ENCODE data around the gene DAB2IP. TPM values are rescaled to one million over a fixed set of nuclear protein-coding genes. Genes with fewer than 3 reads are reported as not detected.

The DAB2IP gene
- total RNA-seq, 1 experiment from 2014 or later = 56.3 TPM

DNA sequence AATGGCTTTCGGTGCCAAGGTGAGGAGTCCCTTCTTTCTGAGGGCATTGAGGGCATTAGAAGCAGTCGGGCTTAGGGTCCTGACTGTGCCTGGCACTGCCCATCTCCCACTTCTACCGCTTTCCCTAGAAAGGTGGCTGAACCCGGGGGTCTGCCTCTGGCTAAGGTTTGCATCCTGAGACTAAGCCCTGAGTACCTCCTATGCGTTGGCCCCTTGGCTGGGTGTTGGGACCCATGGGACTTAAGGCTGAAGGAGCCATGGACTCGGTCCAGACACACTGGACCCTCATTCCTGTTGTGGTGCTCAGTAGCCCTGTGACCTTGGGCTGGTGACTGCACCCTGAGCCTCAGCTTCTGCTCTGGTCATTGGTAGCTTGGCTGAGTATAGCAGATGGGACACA, 23.9 kb downstream of the DAB2IP start:
- H3K9me3 Mint-ChIP-seq (ENCODE audit: low read depth, unreplicated experiment) = no peaks in the 10 kb centered on the region
- CTCF ChIA-PET = no interaction called here
- peaks cover 9% of the 10 kb centered on the region for H3K4me1 Mint-ChIP-seq (ENCODE audit: low read depth, unreplicated experiment)
- DNase-seq = no peak
- intact Hi-C loops (cut with micrococcal nuclease; ENCODE audit: unreplicated experiment) = no loop called here
- TF ChIP-seq, protein P1, sequence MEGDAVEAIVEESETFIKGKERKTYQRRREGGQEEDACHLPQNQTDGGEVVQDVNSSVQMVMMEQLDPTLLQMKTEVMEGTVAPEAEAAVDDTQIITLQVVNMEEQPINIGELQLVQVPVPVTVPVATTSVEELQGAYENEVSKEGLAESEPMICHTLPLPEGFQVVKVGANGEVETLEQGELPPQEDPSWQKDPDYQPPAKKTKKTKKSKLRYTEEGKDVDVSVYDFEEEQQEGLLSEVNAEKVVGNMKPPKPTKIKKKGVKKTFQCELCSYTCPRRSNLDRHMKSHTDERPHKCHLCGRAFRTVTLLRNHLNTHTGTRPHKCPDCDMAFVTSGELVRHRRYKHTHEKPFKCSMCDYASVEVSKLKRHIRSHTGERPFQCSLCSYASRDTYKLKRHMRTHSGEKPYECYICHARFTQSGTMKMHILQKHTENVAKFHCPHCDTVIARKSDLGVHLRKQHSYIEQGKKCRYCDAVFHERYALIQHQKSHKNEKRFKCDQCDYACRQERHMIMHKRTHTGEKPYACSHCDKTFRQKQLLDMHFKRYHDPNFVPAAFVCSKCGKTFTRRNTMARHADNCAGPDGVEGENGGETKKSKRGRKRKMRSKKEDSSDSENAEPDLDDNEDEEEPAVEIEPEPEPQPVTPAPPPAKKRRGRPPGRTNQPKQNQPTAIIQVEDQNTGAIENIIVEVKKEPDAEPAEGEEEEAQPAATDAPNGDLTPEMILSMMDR (IDR thresholded peaks at IDR 0.05; ENCODE audit: unreplicated experiment) = no peak
- H3K4me3 Mint-ChIP-seq (ENCODE audit: low read depth, unreplicated experiment) = no peak overlapping the region
- H3K36me3 Mint-ChIP-seq (ENCODE audit: insufficient read depth, unreplicated experiment) = no peaks in the 10 kb centered on the region
- H3K27me3 Mint-ChIP-seq (ENCODE audit: unreplicated experiment) = no peaks in the 10 kb centered on the region
- H3K27ac Mint-ChIP-seq (ENCODE audit: unreplicated experiment) = no peak overlapping the region
- BruUV-seq (replicated peaks) = no TSS peak

DNA sequence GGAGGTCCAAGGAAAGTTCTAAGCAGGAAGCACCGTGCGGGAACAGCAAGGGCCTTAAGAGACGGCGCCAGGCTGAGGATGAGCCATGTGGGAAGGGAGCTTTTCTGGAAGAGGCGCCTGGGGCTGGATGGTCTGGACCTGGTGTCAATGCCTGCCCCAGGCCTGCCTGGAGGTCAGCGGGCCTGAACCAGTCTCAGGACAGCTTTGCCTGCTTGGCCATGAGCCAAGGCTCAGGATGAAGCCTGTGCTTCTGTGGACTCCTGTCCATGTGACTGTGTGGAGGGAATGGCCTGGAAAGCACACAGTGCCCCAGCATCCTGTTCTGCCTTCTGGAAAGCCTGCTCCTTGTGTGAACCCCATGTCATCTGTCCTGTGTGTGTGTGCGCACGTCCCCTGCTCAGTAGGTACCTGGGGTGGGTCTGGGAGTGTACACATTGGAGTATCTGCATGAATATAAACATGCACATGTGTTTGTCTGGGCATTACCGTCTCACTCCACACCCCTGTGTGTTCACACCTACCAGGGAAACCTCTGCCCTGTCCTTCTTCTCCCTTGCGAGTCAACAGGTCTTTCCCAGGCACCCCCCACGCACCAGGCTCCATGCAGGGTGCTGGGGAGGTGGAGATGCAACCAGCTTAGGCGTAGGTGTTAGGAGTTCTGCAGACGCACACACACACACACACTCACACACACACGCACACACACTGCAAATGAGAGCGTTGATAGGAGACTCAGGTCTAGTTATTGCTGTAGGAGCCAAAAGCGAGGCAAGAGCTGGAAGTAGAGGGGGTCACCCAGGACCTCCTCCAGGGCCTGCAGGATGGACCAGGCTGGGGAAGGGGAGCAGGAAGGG, 24.8 kb downstream of the DAB2IP start:
- no peaks in the 10 kb centered on the region for H3K27me3 Mint-ChIP-seq (ENCODE audit: unreplicated experiment)
- no TSS peak for BruUV-seq (replicated peaks)
- H3K4me1 Mint-ChIP-seq (ENCODE audit: low read depth, unreplicated experiment) = peaks cover 9% of the 10 kb centered on the region
- TF ChIP-seq, protein P1 (IDR thresholded peaks at IDR 0.05; ENCODE audit: unreplicated experiment) = no peak
- no peaks in the 10 kb centered on the region for H3K36me3 Mint-ChIP-seq (ENCODE audit: insufficient read depth, unreplicated experiment)
- H3K4me3 Mint-ChIP-seq (ENCODE audit: low read depth, unreplicated experiment) = no peak overlapping the region
- no peaks in the 10 kb centered on the region for H3K9me3 Mint-ChIP-seq (ENCODE audit: low read depth, unreplicated experiment)
- no peak for DNase-seq
- CTCF ChIA-PET = no interaction called here
- intact Hi-C loops (cut with micrococcal nuclease; ENCODE audit: unreplicated experiment) = no loop called here
- no peak overlapping the region for H3K27ac Mint-ChIP-seq (ENCODE audit: unreplicated experiment)

GRCh38 chr9:121676926-121677325, 25.5 kb downstream of the DAB2IP start:
- H3K36me3 Mint-ChIP-seq (ENCODE audit: insufficient read depth, unreplicated experiment) = no peaks in the 10 kb centered on the region
- intact Hi-C loops (cut with micrococcal nuclease; ENCODE audit: unreplicated experiment) = no loop called here
- BruUV-seq (replicated peaks) = no TSS peak
- TF ChIP-seq, protein P1 (IDR thresholded peaks at IDR 0.05; ENCODE audit: unreplicated experiment) = no peak
- CTCF ChIA-PET = no interaction called here
- DNase-seq = no peak
- H3K9me3 Mint-ChIP-seq (ENCODE audit: low read depth, unreplicated experiment) = no peaks in the 10 kb centered on the region
- H3K27me3 Mint-ChIP-seq (ENCODE audit: unreplicated experiment) = no peaks in the 10 kb centered on the region
- H3K27ac Mint-ChIP-seq (ENCODE audit: unreplicated experiment) = no peak overlapping the region
- H3K4me3 Mint-ChIP-seq (ENCODE audit: low read depth, unreplicated experiment) = no peak overlapping the region
- peaks cover 9% of the 10 kb centered on the region for H3K4me1 Mint-ChIP-seq (ENCODE audit: low read depth, unreplicated experiment)

DNA sequence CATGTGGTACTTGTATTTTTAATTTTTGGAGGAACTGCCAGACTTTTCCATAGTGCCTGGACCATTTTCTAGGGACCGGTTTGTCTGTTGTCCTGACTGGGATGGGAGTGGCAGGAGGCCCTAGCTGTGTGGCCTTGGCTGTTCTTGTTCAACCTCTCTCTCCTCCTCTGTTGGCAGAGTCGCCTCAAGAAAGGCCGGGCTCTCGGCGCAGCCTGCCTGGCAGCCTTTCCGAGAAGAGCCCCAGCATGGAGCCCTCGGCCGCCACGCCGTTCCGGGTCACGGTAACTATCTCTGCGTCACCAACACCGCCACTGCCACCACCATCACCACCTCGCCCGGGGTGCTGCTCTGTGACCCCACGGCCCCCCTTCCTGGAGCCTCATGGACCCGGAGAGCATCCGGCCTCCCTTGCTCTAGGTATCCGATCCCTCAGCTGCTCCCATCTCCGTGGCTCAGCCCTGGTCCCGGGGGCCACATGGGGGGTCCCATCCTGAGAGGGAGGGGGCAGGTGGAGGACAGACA, 27.1 kb downstream of the DAB2IP start:
- no peaks in the 10 kb centered on the region for H3K9me3 Mint-ChIP-seq (ENCODE audit: low read depth, unreplicated experiment)
- H3K4me3 Mint-ChIP-seq (ENCODE audit: low read depth, unreplicated experiment) = no peak overlapping the region
- intact Hi-C loops (cut with micrococcal nuclease; ENCODE audit: unreplicated experiment) = no loop called here
- CTCF ChIA-PET = no interaction called here
- no peaks in the 10 kb centered on the region for H3K27me3 Mint-ChIP-seq (ENCODE audit: unreplicated experiment)
- H3K4me1 Mint-ChIP-seq (ENCODE audit: low read depth, unreplicated experiment) = peaks cover 9% of the 10 kb centered on the region
- H3K36me3 Mint-ChIP-seq (ENCODE audit: insufficient read depth, unreplicated experiment) = no peaks in the 10 kb centered on the region
- TF ChIP-seq, protein P1 (IDR thresholded peaks at IDR 0.05; ENCODE audit: unreplicated experiment) = no peak
- no TSS peak for BruUV-seq (replicated peaks)
- no peak for DNase-seq
- no peak overlapping the region for H3K27ac Mint-ChIP-seq (ENCODE audit: unreplicated experiment)

Measured in Calu3 (cell line).